GM19455 (cell line): Measurements from ENCODE around the gene AVPR1B.

Experiments
- ATAC-seq: cut with Tn5 transposase; IDR thresholded peaks from one replicate; pipeline ENCODE4 v1.9.1; 2021; ENCODE audit not compliant: unreplicated experiment

Gene AVPR1B

GRCh38 chr1:206112600-206113301 is 4.4 kb downstream of the AVPR1B start:
- ATAC-seq, result no peak

- no peak for ATAC-seq
These were observed 5.8 kb downstream of the AVPR1B start for GRCh38 chr1:206111271-206111927.

GRCh38 chr1:206110820-206111219 is 6.4 kb downstream of the AVPR1B start:
- no peak for ATAC-seq

GRCh38 chr1:206110161-206110560 is 7.0 kb downstream of the AVPR1B start:
- ATAC-seq, result no peak

GRCh38 chr1:206109718-206110117 is 7.5 kb downstream of the AVPR1B start:
- no peak for ATAC-seq

DNA sequence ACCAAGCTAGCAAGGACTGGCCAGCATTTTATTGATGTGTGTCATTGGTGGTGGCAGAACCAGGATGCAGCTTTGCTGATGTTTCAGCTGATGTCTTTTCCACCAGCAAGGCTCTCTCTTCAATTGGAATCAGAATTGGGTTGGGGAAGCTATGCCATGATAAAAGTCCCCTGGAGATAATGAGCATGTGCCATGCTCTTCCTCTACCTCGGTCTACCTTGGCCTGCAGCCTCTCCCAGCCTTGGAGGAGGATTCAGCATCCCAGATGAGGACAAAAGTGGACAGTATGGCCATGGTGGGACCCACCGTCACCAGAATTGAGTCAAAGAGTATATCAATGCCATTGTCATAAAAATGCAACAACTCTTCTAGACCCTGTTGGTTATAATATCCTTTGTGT is 8.6 kb downstream of the AVPR1B start:
- no peak for ATAC-seq

DNA sequence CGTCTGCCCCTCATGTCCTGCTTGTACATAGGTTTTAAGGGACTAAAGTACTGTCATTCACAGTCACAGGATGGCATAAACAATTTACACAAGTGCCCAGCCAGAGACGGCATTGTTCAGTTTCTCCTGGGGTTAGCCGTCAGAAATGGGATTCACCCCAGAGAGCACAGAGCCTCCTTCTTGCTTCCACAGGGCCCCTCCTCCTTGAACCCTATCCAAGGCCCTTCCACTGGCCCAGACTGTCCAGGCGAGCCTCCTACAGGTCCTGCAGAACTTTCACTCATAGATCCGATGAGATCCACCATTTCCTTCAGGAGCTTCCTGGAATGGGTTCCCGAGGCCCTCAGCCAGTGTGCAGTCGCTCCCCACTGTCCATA is 10.0 kb downstream of the AVPR1B start:
- ATAC-seq, result no peak

DNA sequence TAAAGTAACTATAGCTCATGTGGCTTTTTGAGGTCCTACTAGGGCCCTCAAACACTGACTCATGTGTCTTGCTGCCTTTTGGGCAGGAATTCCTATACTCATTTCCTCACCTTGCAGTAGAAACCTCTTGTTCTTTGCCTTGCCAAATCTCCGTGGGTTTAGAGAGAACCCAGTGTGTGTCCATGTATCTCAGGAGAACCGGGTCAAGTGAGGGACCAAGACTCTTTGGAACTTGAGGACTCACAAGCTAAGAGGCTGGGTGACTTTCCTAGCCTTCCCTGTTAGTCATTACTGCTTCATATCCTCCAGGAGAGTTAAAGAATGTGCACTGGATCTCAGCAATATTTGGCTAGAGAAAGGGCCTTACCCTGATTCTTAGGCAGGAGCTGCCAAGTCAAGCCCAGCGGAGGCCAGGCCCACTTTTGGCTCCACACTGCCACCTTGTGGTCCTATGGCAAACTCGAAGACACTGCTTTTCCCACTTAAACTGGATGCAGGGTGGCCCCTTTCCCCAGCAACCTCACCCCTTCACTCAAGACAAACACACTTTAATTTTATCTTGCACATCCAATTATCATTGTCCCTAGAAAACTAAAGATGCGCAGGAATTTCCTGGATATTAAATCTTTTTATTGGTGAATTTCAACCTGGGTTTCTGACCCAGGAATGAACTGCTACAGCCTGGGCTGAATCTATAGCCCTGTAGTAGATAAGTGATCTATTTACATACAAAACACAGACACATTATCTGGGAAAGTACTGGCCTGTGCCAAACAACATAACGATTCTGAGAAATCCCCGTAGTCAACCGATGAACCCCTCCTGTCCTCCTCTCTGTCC is 10.6 kb downstream of the AVPR1B start:
- ATAC-seq, result no peak

- no peak for ATAC-seq
These were observed 11.7 kb downstream of the AVPR1B start for GRCh38 chr1:206105464-206105995.

- no peak for ATAC-seq
These were observed 13.2 kb downstream of the AVPR1B start for GRCh38 chr1:206103979-206104378.

DNA sequence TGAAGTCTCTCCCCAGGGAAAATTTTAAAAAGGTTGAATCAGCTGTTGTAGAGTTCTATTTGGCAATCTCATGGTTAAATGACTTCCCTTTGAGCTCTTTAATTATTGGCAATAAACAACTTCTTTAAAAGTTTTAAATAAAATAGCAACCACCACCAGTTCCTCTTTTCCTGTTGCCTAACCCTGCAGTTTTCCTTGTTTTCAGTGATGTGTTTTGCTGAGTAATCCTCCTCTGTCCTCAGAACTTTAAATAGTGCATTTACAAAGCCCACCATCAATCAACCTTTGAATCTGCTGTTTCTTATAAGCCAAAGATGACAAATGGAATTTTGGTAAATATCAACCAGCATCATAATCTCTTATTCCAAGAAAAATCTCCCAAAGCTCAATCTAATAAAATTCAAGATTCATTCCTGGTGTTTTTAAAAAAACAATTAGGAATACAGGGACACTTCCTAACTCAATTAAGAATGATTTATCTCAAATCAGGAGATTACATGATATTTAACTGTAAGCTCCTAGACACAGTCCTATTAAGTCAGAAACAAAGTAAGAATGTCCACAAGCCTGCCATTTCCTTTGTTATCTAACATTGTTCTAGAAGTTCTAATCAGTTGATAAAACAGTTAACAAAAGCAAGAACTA is 14.8 kb downstream of the AVPR1B start:
- ATAC-seq, result no peak

- ATAC-seq, result no peak
These were observed 15.7 kb downstream of the AVPR1B start for GRCh38 chr1:206101351-206102045.

GRCh38 chr1:206100226-206100815 is 16.9 kb downstream of the AVPR1B start:
- ATAC-seq, result no peak

GRCh38 chr1:206098242-206098919 is 18.8 kb downstream of the AVPR1B start:
- no peak for ATAC-seq

- no peak for ATAC-seq
These were observed 19.8 kb downstream of the AVPR1B start for GRCh38 chr1:206097381-206097780.

GRCh38 chr1:206094024-206094423 is 23.2 kb downstream of the AVPR1B start:
- ATAC-seq, result no peak

DNA sequence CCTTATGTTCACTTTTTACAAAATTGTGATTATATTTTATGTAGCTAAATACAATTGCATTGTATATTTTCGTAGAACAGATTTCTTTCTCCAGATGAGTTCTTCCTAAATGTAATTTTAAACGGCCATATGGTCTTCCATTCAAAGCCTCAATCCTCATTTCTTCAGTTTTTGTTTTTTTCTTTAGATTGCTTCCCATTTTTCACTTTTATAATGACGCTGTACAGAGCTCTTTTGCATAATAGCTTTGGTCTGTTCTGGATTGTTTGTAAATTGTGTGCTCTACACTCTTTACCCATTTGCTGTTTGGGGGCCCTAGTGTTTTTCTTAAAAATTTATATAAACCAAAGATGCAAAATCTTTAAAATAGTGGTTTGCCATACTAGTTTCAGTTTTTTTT is 27.8 kb downstream of the AVPR1B start:
- no peak for ATAC-seq

DNA sequence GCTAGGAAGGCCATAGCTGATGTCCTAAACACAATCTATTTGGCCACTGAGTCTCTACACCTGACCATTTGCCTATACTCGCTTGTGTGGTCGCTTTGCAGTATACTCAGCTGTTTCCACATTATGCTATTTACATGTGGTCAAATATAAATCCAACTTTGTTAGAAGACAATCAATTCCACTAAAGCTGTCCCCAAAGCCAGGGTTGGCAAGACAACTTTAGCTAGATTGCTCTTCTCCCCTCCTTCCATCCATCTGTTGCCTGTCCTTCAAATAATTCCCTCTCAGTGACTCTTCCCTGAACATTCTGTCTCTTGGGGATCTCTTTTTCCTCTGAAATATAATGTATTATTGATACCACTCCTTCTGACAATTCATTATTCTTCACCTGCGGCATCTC is 30.1 kb downstream of the AVPR1B start:
- no peak for ATAC-seq

- no peak for ATAC-seq
These were observed 33.4 kb downstream of the AVPR1B start for GRCh38 chr1:206083750-206084149.
